ENCODE results near the gene ARHGAP27.

- TF ChIP-seq, protein P1, sequence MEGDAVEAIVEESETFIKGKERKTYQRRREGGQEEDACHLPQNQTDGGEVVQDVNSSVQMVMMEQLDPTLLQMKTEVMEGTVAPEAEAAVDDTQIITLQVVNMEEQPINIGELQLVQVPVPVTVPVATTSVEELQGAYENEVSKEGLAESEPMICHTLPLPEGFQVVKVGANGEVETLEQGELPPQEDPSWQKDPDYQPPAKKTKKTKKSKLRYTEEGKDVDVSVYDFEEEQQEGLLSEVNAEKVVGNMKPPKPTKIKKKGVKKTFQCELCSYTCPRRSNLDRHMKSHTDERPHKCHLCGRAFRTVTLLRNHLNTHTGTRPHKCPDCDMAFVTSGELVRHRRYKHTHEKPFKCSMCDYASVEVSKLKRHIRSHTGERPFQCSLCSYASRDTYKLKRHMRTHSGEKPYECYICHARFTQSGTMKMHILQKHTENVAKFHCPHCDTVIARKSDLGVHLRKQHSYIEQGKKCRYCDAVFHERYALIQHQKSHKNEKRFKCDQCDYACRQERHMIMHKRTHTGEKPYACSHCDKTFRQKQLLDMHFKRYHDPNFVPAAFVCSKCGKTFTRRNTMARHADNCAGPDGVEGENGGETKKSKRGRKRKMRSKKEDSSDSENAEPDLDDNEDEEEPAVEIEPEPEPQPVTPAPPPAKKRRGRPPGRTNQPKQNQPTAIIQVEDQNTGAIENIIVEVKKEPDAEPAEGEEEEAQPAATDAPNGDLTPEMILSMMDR (IDR thresholded peaks at IDR 0.05; ENCODE audit: insufficient read depth, low read depth, low read length): no peak
- TF ChIP-seq EZH2 (IDR thresholded peaks at IDR 0.05; ENCODE audit: insufficient read depth, low read length): no peak
These were observed 64.0 kb downstream of the ARHGAP27 start for GRCh38 chr17:45368651-45369050.
